ENCODE measurements around the gene ADA.

DNA sequence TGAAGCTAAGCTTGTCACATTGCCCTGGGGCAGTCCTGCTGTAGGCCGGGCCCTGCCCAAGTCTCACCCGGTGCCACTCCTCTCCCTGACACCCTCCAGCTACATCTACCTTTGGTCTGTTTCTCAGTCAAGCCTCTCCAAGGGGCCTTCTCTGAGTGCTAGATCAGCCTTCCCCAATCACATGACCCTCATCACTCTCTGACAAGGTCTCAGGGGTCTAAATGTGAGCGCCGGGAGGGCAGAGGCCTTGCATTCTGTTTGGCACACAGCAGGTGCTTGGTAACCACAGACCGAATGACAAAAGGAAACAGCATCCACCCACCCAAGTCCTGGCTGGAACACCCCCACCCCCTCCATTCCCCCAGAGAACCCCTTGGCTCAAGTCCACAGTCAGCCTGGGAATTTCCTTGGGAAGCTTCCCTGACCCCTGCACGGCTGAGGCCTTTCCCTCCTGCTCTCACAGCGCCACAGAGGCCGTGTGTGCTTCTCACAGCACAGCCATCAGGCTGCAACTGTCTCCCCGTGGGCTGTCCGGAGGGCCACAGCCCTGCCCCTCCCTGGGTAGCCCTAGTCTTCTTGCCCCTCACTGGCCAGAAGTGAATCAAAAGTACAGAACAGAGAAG, 36.2 kb downstream of the ADA start:
- no peak for TF ChIP-seq EZH2phosphoT487 (IDR thresholded peaks at IDR 0.05; ENCODE audit: insufficient read depth, low read depth)
- no peak for TF ChIP-seq EZH2 (IDR thresholded peaks at IDR 0.05; ENCODE audit: insufficient read depth, poor library complexity, severe bottlenecking)

Data from GM23248 (cell line).